ENCODE results near the gene FOXC2.
"Not testable (repeated sequence)": the region's sequence is repeated elsewhere in the genome, so short reads cannot be mapped to it uniquely, and the experiment has no call there.

Gene FOXC2

DNA sequence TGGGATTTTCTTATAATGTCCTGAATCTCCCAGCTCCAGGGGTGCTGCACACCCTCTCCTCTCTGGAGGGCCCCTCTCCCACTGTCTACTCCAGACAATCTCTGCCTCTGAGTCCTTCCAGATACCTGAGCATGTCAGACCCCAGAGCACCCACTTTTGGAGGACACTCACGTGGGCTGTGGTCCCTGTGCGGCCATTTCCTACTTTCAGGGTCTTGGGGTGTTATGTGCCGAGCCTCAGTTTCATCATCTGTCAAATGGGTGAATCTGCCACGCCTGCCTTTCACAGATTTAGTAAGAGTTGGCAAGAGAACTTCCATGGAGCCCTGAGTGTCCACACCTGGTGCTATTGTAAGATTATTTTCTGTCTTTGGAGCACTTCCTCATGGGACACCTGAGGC lies 8.0 kb downstream of the FOXC2 start:
- DNase-seq, result no peak

DNA sequence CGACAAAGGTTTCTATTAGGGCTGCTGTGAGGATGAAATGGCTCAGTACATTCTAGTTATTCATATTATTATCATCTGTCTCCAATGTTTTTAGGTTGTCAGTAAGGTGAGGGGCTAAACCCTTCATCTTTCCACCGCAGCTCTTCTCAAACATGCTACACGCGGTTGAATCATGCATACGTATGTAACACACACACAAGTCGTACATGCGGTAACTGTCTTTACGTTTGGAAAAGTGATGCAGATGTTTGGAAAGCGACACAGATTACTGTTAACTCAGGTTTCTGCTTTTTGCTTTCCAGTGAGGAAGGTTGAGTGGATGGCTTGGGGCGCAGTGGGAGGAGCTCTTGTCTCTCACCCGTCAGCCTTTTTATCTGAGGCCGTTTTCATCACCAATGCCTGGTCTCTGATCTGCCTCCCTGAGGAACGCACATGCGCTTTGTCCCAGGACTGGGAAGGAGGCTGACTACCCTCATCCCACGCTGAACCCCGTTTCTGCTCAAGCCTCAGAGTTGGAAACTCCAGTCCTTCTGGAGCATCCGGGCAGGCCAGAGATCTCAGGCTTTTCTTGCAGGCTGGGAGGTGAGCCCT lies 8.6 kb downstream of the FOXC2 start:
- DNase-seq, result no peak

DNA sequence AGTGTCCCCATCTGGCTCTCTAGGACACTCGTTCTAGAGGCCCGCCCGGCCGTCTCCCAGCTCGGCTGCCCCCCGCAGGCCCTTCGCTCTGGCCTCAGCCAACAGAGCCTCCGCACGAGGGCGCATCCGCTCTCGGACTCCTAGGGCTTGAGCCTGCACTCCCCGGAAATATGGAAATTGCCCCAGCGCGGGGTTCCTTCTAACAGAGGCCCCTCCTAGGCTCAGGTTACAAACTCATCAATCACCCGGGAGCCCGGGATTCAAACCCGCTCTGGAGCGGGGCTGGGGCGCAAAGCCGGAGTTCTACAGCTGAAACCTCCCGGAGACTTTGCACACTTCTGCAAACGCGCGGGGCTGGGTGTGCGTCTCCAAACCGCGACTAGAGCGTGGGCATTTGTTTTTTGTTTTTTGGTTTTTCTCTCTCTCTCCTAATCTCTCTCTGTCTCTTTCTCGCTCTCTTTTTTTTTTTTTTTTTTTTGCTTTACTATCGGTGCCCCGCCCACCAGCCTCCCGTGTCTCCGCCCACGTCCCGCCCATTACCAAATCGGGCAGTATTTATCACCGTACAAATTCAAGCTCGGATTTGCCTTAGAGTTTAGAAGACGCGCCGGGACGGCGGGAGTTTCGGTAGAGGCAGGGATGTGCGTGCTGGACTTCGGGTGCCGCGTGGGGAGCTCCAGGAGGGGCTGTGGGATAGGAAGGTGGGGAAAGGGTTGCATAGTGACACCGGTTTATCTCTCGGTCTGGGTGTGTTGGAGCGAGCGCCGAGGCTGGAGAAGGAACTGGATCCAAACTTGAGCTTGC lies 9.3 kb downstream of the FOXC2 start:
- peak; percentile 97 for DNase-seq

DNA sequence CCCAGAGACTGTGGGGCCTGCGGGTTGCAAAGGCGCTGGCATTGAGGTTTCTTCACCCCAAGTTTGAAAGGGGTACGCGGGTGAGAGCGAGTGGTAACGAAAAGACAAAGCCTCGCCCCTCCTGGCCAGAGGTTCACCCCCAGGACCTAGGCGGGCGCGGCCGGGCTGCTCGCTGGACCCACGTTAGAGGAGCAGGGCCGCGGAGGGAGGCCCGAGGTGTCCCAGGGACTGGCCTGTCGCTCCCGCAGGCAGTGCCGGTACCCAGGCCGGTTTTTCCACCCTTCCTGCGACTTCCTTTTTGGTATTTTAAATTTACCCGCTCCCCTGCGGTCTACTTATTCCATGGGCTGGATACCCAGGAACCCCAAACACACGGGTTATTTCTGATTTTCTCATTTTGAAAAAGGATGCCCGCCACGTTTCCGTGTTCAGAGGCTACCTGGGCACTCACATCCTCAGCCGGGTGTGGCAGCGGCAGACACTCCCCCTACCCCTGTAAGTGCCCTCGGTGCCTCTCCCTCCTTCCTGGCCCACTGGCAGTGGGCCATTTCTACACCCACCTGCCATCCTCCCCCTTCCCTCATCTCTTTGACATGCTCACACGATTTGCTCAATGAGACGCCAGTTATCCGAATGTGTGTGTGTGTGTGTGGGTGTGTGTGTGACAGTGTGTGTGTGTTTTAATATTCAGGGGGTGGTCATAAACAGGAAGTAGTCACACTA lies 10.1 kb downstream of the FOXC2 start:
- no peak for DNase-seq

DNA sequence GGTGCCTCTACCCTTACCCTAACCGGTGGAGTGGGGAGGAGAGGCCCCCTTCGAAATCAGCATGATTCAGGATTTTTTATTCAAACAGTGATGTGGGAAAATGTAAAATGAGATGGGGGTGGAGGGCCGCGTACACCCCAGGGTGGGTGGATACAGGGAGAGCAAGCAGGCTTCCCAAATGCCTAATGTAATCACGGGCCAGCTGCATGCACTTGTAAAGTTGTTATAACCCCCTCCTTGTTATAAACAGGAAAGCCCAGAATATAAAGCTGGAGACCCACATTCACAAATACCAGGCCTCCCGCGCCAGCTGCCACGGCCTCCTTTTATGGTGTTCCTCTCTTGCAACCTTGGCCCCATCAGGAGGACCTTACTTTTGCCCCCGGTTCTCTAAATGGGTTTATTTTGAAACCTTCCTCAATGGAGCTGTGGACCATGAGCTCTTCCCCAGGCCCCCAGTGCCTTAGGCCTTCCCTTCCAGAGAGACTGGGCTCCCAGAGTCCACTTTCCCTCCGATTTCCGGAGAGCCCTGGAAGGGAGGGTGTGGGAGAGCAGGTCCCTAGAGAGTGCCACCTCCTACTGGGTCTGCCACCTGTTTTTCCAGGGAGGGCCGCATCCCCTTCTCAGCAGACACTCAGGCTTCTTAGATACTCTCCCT lies 10.8 kb downstream of the FOXC2 start:
- no peak for DNase-seq

DNA sequence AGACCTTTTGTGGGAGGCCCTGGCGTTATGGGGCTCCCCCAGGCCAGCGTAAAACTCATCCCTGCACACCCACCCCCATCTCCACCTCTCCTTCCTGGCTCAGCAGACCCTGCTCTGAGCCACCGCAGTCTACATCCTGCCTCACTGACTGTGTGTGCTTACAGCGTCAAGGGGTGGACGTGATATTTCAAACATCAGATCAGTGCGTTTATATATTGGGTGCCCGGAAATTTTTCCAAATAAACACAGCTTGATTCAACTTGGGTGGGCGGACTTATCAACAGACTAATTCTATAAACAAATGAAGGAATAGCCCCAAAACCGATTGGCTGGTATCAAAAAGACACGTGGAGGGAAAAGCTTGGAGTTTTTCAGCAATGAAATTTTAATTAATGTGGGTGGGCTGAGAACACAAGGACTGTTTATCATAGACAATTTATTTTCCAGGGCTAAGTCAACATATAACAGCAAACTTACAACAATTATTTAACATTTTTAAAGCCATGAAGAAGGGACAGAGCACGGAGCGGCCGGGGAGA lies 11.5 kb downstream of the FOXC2 start, which contains the start of gene FOXL1:
TSS of gene FOXL1 (plus strand) at position 489 of the 539 bp plus-strand sequence. CDS start 175 bp downstream, outside the sequence.
- DNase-seq, result no peak

DNA sequence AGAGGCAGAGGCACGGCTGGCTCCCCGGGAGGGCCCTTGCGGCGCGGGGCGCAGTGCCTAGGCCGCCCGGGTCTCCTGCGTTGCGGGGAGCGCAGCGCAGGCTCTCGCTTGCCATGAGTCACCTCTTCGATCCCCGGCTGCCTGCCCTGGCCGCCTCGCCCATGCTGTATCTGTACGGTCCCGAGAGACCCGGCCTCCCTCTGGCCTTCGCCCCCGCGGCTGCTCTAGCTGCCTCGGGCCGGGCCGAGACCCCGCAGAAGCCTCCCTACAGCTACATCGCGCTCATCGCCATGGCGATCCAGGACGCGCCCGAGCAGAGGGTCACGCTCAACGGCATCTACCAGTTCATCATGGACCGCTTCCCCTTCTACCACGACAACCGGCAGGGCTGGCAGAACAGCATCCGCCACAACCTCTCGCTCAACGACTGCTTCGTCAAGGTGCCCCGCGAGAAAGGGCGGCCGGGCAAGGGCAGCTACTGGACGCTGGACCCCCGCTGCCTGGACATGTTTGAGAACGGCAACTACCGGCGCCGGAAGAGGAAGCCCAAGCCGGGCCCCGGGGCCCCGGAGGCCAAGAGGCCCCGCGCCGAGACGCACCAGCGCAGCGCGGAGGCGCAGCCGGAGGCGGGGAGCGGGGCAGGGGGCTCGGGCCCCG lies 12.1 kb downstream of the FOXC2 start:
- peak; percentile 84 for DNase-seq

DNA sequence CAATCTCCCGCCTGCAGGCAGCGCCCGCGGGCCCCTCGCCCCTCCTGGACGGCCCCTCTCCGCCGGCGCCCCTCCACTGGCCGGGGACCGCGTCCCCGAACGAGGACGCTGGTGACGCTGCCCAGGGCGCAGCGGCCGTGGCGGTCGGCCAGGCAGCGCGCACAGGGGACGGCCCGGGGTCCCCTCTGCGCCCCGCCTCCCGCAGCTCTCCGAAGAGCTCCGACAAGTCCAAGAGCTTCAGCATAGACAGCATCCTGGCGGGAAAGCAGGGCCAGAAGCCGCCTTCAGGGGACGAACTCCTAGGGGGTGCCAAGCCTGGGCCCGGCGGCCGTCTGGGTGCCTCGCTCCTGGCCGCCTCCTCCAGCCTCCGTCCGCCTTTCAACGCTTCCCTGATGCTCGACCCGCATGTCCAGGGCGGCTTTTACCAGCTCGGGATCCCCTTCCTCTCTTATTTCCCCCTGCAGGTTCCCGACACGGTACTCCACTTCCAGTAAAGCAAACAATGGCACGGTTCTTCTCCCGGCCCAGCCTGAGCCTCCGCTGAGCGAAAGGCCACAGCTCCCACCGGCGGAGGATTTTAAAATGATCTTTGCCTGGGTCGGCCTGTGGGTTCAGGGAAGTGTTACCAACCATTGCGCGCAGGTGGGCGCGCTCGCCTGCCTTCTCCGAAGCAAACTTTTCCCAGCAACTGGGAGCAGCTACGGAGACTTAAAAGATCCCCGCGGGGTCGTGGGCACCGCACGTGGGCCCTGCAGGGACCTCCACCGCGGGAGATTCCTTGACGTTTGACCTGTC lies 12.8 kb downstream of the FOXC2 start:
- no peak for DNase-seq

DNA sequence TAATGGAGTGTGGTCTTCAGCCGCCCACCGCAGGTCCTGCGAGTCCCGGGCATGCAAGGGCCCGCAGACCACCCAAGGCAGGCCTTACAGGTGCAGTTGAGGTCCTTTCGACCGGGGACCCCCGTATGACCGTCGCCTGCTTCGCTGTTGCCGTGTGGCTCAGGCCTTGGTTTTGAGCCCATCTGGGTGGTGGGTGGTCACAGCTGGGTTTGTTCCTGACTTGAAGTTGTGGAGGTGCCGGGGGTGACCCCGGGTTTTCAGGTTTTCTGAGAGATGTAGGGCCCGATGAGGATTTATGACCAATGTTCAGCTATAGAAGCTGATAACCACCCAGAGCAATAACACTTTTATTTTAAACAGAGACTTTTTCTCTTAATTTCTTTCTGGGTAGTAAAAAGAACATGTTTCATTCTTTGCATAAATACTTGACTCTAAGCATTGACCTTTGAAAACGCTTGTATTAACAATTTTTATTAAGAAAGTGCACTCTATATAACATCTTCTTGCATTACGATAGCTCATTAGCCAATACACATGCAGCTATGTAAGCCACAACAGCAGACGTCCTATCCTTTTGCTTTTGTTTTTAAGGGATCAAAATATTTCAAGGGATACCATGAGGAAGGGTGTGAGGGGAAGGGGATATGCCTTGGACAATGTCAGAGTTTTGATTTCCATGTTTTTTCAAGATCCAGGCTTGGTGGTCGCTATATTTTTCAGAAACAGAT lies 13.6 kb downstream of the FOXC2 start:
- DNase-seq, result no peak

DNA sequence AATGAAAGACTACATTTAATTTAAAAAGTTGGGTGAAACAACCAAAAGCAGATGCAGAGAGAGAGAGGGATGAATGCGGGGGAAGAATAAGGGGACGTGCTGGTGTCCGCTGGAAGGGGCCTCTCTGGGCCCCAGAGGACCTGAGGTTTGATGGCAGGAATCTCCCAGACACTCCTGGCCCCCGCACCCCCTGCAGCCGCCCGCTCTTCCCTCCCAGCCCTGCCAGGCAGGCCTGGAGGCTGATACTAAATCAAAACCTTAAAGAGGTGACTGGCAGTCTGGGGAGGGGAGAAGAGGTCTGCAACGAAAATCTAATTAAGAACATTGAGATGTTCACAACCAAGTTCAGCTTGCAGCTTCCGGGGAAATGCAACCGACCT lies 14.2 kb downstream of the FOXC2 start:
- DNase-seq, result no peak

DNA sequence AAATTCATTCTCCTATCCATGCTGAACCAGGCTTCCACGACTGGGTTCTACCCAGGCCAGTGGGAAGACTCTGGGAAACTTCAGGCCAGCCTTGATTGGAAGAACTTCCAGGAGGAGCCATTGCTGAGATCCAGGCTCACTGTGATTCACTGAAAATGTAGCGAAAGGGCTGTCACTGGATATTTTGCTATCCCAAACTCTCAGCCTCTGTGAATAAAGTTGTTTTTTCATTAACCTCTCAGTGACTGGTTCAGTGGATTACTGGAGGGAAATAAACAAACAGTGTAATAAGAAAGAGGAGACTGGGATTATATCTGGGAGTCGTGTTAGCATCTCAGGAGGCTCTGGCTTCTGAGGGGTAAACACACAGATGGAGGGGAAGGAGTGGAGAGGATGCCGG lies 14.8 kb downstream of the FOXC2 start:
- no peak for DNase-seq

DNA sequence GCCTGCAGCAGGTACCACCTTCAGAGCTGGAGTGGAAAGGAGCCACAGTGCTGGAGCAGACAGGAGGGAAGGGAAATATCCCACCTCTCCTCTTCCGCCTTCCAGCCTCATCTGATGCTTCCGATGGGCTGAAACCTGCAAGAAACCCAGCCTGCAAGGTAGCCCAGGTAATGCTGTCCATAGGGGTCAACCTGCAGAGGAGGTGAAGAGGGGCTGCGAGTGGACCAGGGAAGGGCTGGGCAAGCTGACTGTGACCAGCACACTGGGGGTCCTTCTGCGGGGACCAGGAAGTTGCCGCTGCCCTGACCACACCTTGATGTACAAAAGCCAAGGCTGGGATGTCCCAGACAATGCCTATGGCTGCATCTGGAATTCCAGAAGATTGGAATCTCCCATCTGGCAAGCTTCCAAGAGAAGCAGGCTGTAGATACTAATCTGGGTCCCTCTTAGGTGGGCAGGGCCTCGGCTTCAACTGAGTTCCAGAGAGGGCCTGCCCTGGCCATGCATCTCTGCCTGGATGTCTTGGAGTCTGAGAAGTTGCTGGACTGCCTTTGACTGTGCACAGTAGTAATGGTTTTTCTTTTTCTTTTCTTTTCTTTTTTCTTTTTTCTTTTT lies 17.5 kb downstream of the FOXC2 start:
- DNase-seq, result no peak

DNA sequence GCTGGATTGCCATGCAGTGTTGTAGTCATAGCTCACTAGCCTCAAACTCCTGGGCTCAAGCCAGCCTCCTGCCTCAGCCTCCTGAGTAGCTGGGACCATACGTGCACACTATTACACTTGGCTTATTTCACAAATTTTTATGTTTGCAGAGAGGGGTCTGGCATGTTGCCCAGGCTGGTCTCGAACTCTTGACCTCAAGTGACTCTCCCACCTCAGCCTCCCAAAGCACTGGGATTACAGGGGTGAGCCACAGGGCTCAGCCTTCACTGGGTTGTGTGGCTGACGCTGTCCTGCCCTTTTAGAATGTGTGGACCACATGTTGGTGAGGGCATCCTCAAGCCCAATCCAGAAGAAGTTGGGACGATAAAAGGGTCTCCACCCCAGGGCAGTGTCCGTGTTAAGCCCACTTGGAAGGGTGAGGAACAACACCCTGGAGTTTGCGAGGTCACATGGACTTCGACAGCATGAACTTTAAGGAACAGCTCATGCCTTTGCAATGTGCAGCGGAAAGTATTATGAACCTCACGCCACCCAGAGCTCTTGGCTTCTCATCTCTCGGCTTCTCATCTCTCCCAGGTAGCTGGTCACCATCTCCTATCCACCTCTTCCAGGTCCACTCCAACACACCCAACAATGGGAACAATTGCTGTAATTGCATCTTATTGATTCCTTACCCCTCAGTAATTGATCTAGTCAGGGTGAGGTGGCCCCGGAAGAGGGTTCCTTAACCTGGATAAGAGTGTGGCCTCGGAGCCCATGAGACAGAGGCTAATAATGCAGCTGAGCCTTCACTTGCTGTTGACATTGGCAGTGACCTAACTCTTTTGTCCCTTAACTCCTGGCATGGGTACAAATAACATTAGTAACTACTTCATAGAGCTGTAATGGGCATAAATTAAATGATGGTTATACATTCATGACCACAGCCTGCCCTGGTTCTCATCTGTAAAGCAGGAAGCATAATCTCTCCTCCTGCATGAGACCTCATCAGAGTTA lies 18.4 kb downstream of the FOXC2 start:
- DNase-seq, result no peak

DNA sequence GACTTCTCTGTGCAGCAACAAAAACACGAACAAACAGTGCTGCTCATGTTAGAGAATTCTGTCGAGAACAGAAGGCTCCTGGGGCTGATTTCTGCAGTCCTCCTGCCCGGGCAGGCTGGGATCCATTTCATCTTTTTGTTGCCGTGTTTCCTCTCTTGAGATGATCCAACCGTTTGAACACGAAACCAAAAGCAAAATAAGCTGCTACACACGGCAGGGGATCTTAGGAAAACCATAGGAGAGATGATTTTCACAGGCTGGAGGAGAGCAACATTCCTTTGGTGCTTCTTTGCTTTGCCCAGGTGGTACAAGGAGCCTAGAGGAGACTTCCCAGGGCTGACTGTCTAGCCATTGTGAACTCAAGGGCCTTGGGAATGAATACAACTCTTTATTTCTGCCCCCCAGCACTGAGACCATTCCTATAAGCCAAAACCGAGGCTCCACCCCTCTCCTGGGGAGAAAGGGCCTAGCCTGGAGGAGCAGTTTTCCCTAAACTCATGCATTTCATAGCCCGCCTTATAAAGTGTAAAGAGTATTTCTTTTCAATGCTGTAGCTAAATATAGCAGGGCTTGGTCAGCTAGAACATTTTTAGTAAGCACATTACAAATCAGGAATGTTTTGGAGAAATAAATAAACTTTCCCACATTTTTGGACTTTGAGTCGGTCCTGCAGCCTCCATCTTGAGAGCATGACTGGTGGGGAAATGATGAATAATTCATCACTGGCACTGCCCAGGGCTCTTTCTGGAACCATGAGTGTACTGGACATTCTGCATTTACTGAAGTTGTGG lies 19.4 kb downstream of the FOXC2 start:
- no peak for DNase-seq

DNA sequence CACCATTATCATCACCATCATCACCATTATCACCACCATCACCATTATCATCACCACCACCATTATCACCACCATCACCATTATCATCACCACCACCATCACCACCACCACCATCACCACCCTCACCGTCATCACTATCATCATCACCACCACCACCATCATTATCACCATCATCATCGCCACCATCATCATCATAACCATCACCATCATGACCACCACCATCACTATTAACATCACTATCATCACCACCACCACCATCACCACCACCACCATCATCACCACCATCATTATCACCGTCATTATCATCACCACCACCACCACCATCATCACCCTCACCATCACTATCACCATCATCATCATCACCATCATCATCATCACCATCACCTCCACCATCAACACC lies 20.9 kb downstream of the FOXC2 start:
- no peak for DNase-seq

DNA sequence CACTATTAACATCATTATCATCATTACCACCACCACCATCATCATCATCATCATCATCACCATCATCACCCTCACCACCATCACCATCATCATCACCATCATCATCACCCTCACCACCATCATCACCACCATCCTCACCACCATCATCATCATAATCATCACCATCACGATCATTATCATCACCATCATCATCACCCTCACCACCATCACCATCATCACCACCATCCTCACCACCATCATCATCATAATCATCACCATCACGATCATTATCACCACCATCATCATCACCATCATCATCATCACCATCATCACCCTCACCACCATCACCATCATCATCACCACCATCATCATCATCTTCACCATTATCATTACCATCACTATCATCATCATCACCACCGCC lies 21.3 kb downstream of the FOXC2 start:
- DNase-seq, result not testable (repeated sequence)

DNA sequence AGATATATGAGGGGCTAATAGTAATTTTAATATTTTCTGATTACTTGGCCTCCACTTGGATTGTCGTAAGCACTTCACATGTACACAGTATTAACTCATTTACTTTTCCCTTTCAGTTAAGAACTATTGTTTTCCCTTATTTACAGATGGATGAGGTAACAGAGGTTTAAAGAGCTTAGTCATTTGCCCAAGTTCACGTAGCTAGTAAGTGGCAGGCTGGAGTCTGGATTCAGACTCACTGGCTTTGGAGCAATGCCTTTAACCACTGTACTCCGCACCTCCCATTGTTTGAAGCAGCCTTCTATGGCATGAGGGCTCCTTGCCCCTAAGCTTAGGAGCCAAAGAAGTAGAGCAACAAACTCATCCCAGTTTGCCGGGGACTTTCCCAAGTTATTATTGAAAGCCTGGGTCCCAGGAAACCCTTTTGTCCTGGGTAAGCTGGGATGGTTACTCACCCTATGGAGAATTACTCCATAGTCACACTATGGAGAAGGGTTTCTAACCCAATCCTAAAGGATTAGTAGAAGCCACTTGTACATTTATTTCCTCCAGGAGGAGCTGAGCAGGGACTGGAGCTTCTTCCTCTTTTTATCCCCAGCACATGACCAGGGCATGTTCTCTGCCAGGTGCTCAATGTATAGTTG lies 24.0 kb downstream of the FOXC2 start:
- no peak for DNase-seq

DNA sequence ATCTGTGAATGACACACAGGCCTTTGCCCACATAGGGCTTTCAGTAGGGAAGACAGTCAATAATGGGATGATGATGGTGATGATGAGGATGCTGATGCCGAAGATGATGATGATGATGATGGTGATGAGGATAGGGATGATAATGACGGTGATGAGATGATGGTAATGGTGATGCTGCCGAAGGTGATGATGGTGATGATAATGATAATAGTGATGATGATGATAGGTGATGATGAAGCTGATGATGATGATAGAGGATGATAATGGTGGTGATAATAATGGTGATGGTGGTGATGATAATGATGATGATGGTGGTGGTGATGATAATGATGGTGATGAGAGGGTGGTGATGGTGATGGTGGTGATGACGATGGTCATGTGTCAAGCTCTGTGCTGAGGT lies 24.6 kb downstream of the FOXC2 start:
- DNase-seq, result no peak
